Right lobe of liver (tissue), 6 donors: ENCODE results near the gene EPHA10. TPM values are rescaled to one million over a fixed set of nuclear protein-coding genes. Genes with fewer than 3 reads are reported as not detected.

Source experiments
- ATAC-seq, 4 donors: fragments of 200-7000 bp; cut with Tn5 transposase; one replicate each; pipeline ENCODE4 v1.9.1; 2020; ENCODE audit warnings: mild to moderate bottlenecking in 4 of 4, moderate library complexity in 4 of 4
- DNase-seq, 3 donors: peaks; one replicate each; pipeline ENCODE4 v3.0.0-alpha.2; 2020
- H3K27ac ChIP-seq, 3 donors: fragments of 200-600 bp; one replicate each; pipeline ENCODE4 v1.8.0; 2022
- H3K27me3 ChIP-seq, 2 donors: fragments of 200-600 bp; one replicate each; pipeline ENCODE4 v1.8.0; 2022
- H3K36me3 ChIP-seq, 4 donors: fragments of 200-600 bp; sonication (generic) in 1 of 4; one replicate each; pipeline versions ENCODE4 v1.5.1 to v1.8.0; 2017 to 2022; ENCODE audit warnings: control low read depth in 1 of 4
- H3K4me1 ChIP-seq, 4 donors: fragments of 200-600 bp; sonication (generic) in 1 of 4; one replicate each; pipeline versions ENCODE4 v1.5.1 to v1.8.0; 2017 to 2022; ENCODE audit warnings: control low read depth in 1 of 4
- H3K4me3 ChIP-seq, 3 donors: fragments of 200-600 bp; one replicate each; pipeline ENCODE4 v1.8.0; 2022
- H3K9me3 ChIP-seq, 4 donors: fragments of 200-600 bp; sonication (generic) in 1 of 4; one replicate each; pipeline versions ENCODE4 v1.5.1 to v1.8.0; 2017 to 2022; ENCODE audit warnings: control low read depth in 1 of 4
- CTCF ChIP-seq, 4 donors: fragments of 200-600 bp in 3 of 4; fragments of 450-650 bp in 1 of 4; IDR thresholded peaks; one replicate each; pipeline versions ENCODE4 v1.5.1 to v1.8.0; 2016 to 2022; ENCODE audit warnings: antibody characterized with exemption in 4 of 4, mild to moderate bottlenecking in 2 of 4
- POLR2A ChIP-seq: fragments of 450-650 bp; IDR thresholded peaks from one replicate; pipeline ENCODE4 v1.6.1; 2017; ENCODE audit warnings: antibody characterized with exemption, mild to moderate bottlenecking
- WGBS: methylation state at CpG from one replicate; pipeline ENCODE4 v1.1.6; 2018; ENCODE audit warnings: low coverage, low lambda C conversion rate; ENCODE audit not compliant: insufficient coverage; ENCODE audit errors: missing lambda C conversion rate; 5-methylcytosine and 5-hydroxymethylcytosine counted together
- intact Hi-C, 2 donors: fragments of 100-400 bp; cut with DNase I; formaldehyde crosslinking; loops; one replicate each; pipeline versions ENCODE4 v1.11.2 to v1.14.1; 2022
- total RNA-seq, 6 experiments: library from RNA; depleted of rRNA in 2 of 6; stranded (reverse); fragments of >200 nt in 2 of 6; fragmentation: NEBNext Ultra II Directional in 3 of 6; extraction: Animal tissue kit (Norgen Biotek cat#: 25700) in 3 of 6; gene quantifications; one replicate each; pipeline versions ENCODE4 v1.1.0 to v1.2.4, GENCODE V29; 2016 to 2023
- donor health status: DM: no; HTN: yes; CAD: no.
- donor health status: DM: no; HTN: no; CAD: no.
- donor health status: DM: no; HTN: no; CAD: no.
- donor health status: DM: no; HTN: yes; CAD: no.
- donor health status: DM: no; HTN: yes; CAD: no.

The EPHA10 gene
- total RNA-seq, 6 experiments from 2014 or later, result 0.07 to 0.16 TPM; not detected in 4

- no peaks in the 10 kb centered on the region for H3K36me3 ChIP-seq
- intact Hi-C loops, result no loop called here
- H3K9me3 ChIP-seq, result no peaks in the 10 kb centered on the region
- H3K27ac ChIP-seq, result no peak overlapping the region
- no peaks in the 10 kb centered on the region for H3K4me1 ChIP-seq
- no peak for TF ChIP-seq CTCF (IDR thresholded peaks at IDR 0.05)
- TF ChIP-seq POLR2A, result no peak
- WGBS, result 90% methylated on average over 2 of the region's 2 CpGs
- ATAC-seq (no peak), DNase-seq (no peak)
- H3K4me3 ChIP-seq, result no peak overlapping the region
- H3K27me3 ChIP-seq, result no peaks in the 10 kb centered on the region
These were observed 67.8 kb downstream of the EPHA10 start for GRCh38 chr1:37697090-37697489.

- Histone ChIP-seq H3K27me3 (no peaks in the 10 kb centered on the region), H3K4me1 (peaks cover 0 to 24% (median 5%) of the 10 kb centered on the region in 4 donors), H3K36me3 (no peaks in the 10 kb centered on the region), H3K27ac (no peak overlapping the region), H3K9me3 (no peaks in the 10 kb centered on the region), H3K4me3 (peak overlapping the region; percentile 79 to 97 (median 85))
- DNase-seq (peak in 1 of 3 donors; percentile 54), ATAC-seq (no peak)
- 3% methylated on average over 16 of the region's 16 CpGs for WGBS
- intact Hi-C loops, result no loop called here
- TF ChIP-seq POLR2A (no peak), CTCF (IDR thresholded peaks at IDR 0.05) (no peak)
These were observed 72.1 kb downstream of the EPHA10 start for GRCh38 chr1:37692834-37693175.

- 0% methylated on average over 19 of the region's 54 CpGs for WGBS
- H3K4me1 ChIP-seq, result peaks cover 0 to 24% (median 5%) of the 10 kb centered on the region in 4 donors
These were observed 72.7 kb downstream of the EPHA10 start, which contains the start of gene CDCA8 for GRCh38 chr1:37692078-37692833. Gene CDCA8 (plus strand): TSS chr1:37692516. CDS start chr1:37692691, 175 bp downstream.

GRCh38 chr1:37691497-37692077, 73.3 kb downstream of the EPHA10 start:
- TF ChIP-seq POLR2A, result no peak
- peak in 1 of 4 donors; percentile 6 for TF ChIP-seq CTCF (IDR thresholded peaks at IDR 0.05)

More at GRCh38 chr1:37692078-37692833, 72.7 kb downstream of the EPHA10 start, which contains the start of gene CDCA8:
- no peaks in the 10 kb centered on the region for H3K27me3 ChIP-seq
- peak within 1 kb of the TSS; percentile 79 to 97 (median 85) for H3K4me3 ChIP-seq
- peak; percentile 25 to 74 (median 62) for TF ChIP-seq CTCF (IDR thresholded peaks at IDR 0.05)
- TF ChIP-seq POLR2A, result peak; percentile 36
- intact Hi-C loops, result no loop called here
- no peaks in the 10 kb centered on the region for H3K9me3 ChIP-seq
- ATAC-seq (peak; percentile 92 to 96 (median 94)), DNase-seq (peak; percentile 98 to 99 (median 99))
- peaks cover 0 to 4% (median 0%) of the 10 kb centered on the region in 4 donors for H3K36me3 ChIP-seq
- H3K27ac ChIP-seq, result peak within 1 kb of the TSS; percentile 34 to 62 (median 54)

More at GRCh38 chr1:37691497-37692077, 73.3 kb downstream of the EPHA10 start:
- intact Hi-C loops, result no loop called here
- DNase-seq (peak; percentile 60 to 68 (median 66)), ATAC-seq (peak; percentile 2 to 14 (median 10))
- Histone ChIP-seq H3K4me3 (peak overlapping the region; percentile 79 to 97 (median 85)), H3K9me3 (no peaks in the 10 kb centered on the region), H3K36me3 (peaks cover 0 to 6% (median 0%) of the 10 kb centered on the region in 4 donors), H3K4me1 (peaks cover 0 to 24% (median 5%) of the 10 kb centered on the region in 4 donors), H3K27ac (peak overlapping the region; percentile 34 to 62 (median 54)), H3K27me3 (no peaks in the 10 kb centered on the region)
- 3% methylated on average over 12 of the region's 45 CpGs for WGBS
